SW480 (cell line): Measurements from ENCODE around the gene TIMP3.
"Not testable (repeated sequence)": the region's sequence is repeated elsewhere in the genome, so short reads cannot be mapped to it uniquely, and the experiment has no call there.

ENCODE experiments used
- DNase-seq: peaks from one replicate; pipeline ENCODE4 v3.0.0-alpha.2; 2016; ENCODE audit warnings: low spot score

Gene TIMP3

DNA sequence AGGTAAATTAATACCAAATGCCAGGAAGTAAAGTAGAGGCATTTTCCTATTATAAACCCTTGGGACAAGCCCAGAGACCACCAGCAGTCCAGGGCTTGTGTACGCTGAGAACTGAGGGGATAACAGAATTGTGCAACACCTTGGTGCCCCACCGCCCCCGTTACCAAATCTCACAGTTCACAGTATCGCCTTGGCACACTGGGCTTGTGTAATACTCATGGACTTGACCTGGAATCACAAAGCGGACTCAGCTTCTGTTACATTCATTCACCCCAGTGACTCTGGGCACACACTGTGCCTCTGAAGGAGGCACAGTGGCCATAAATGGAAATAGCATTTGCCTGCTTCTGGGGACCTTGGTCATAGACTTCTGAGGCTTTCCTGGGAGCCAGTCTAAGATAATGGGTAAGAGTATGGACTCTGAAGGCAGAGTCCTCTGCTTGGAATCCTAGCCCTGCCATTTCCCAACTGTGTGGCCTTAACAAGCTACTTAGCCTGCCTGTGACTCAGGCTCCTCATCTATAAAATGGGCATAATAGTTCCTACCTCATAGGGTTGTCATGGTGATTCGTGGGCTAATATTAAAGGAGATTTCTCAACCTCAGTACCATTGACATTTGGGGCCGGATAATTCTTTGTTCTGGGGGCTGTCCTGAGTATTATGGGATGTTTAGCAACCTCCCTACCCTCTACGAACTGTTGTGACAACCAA, 53.7 kb downstream of the TIMP3 start:
- DNase-seq: no peak

DNA sequence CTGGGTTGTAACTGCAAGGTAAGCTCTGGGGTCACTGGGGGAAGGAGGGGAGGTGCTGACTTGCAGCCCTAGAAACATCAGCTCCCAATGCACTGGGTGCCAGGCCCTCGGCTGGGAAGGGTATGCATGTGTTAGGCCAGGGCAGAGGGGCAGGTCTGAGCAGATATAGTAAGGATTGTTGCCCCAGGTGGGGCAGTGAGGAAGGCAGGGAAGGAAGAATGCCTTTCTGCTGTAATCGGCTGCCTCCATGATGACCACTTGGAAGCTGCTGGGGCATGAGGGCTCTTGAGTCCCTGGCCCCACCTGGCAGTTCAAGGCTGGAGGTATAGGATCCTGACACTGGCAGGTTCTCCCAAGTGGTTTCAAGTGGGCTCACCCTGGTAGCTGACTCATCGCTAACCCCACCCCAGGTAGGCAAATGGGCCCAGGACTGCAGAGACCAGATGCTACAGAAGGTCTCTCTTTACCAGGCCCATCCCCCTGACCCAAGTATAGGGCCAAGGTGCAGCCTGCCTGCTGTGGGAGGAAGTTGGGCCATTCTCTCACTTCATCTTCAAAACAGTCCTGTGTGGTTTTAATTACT, 56.7 kb downstream of the TIMP3 start:
- DNase-seq: no peak

GRCh38 chr22:32858957-32859356, 57.5 kb downstream of the TIMP3 start:
- no peak for DNase-seq

- no peak for DNase-seq
These were observed 58.2 kb downstream of the TIMP3 start for GRCh38 chr22:32859743-32860142.

DNA sequence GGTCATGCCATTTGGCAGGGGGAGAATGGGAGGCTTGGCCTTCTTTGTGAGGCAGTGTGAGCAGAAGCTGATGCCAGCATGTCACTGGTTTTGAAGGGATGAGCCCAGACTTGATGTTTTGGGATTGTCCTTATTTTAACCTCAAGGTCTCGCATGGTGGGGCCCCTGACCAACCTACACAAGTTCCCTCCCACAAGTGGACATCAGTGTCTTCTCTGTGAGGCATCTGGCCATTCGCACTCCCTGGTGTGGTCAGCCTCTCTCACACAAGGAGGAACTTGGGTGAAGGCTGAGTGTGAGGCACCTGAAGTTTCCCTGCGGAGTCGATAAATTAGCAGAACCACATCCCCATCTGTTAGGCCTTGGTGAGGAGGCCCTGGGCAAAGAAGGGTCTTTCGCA, 59.8 kb downstream of the TIMP3 start:
- no peak for DNase-seq

DNA sequence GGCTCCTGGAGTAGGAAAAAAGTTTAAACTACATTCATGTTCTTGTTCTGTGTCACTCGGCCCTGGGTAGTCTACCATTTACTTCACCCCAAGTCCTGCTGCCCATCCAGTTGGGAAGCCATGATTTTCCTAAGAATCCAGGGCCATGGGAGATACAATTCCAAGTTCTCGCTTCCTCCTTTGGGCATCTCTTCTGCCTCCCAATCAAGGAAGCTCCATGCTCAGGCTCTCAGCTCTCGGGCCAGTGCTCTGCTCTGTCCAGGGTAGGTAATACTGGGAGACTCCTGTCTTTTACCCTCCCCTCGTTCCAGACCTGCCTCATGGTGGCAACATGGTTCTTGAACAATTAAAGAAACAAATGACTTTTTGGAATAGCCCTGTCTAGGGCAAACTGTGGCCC, 60.6 kb downstream of the TIMP3 start:
- DNase-seq: no peak

DNA sequence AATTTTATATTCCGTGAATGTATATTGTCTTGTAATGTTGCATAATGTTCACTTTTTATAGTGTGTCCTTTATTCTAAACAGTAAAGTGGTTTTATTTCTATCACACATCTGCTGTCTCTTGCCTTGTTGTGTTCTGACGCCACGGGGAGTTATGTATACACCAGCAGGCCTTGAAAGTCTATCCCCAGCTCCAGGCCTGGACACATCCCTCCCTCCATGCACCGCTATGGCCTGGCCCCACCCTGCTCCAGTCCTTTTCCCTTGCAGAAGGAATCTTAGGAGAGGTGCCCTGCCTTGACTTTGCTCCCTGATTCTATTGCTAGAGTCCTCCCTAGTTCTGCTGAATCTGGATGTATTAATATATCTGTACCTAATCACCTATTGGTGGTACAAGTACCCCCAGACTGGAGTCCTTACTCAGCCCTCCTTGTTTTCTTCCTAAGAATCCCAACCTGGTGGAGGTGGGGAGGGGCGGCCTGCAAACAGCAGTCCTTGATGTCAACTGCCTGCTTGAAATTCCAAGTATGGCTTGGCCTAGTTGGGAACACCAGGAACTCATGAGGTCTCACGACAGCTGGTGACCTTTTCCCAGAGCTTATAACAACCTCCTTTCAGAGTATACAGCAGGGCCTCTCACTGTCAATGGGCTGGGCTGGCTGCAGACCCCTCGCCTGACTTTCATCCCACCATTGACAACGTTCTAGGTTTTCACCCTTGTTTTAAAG, 61.6 kb downstream of the TIMP3 start:
- no peak for DNase-seq

GRCh38 chr22:32864041-32864440, 62.5 kb downstream of the TIMP3 start:
- DNase-seq: no peak

GRCh38 chr22:32864596-32864995, 63.1 kb downstream of the TIMP3 start:
- no peak for DNase-seq

DNA sequence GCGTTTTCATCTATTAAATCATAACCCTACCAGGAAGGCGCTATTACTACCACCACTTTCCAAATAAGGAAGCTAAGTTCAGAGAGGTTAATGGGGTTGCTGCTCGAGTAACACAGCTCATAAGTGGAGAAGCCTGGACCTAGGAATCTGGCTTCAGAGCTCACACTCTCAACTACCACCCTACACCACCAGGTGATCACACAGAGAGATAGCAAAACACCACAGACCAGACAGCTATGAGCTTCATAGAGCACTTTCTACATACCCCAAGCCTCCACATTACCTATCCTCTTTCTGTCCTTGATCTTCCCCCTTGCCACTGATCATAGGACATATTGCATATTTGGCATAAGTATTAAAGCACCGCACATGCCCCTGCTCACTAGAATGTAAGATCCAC, 65.4 kb downstream of the TIMP3 start:
- no peak for DNase-seq

- no peak for DNase-seq
These were observed 67.4 kb downstream of the TIMP3 start for GRCh38 chr22:32868946-32869345.

DNA sequence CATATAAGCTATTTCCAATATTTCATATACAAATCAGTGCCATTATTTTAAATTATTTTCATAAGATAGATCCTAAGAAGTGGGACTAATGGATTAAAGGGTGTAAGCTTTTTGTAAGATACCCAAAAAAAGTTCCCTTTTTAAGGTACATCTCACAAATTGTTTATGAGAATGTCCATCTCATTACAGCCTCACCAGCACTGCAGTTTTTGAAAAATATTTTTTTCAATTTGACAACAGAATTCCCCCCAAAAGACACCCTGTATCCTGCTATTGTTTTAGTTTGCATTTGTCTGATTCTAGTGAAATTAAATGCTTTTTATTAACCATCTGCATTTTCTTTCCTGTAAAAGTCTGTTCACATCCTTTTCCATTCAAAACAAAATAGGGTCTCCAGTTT, 69.0 kb downstream of the TIMP3 start:
- no peak for DNase-seq

- DNase-seq: not testable (repeated sequence)
These were observed 72.1 kb downstream of the TIMP3 start for GRCh38 chr22:32873604-32874003.

DNA sequence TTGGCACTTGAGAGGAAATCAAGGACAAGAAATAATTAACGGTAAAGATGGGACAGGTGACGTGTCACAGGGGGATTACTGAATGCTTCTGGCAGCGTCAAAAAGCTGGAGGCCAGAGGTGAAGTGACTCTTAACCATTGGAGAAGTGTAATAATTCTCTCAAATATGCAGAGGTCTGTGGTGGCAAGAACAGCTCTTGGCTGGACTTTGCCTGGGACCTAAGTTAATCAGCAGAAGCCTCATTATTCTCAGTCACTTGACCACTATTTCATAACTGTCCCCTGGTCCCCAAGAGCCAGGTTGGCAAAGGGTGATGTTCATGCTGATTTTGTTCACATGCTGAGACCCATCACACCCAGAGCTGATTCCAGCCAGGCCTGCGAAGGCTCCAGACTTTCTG, 72.9 kb downstream of the TIMP3 start:
- DNase-seq: no peak

GRCh38 chr22:32874976-32875375, 73.5 kb downstream of the TIMP3 start:
- no peak for DNase-seq

DNA sequence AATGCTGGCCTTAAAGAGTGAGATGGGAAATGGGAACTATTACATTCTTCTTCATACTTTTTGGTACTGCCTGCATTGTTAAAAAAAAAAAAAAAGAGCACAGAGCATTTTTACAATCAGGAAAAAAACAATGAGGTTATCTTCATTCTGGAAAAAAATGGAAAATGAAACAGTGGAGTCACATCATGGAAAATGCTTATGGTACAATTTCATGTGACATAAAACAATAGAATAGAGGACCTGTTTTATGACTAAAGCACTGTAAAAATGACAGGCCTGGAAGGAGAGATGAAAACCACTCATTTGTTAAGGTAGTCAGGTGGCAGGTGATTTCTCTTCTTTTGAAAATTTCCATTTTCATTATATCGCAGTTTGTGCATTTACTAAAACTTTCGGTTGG, 75.0 kb downstream of the TIMP3 start:
- DNase-seq: no peak

DNA sequence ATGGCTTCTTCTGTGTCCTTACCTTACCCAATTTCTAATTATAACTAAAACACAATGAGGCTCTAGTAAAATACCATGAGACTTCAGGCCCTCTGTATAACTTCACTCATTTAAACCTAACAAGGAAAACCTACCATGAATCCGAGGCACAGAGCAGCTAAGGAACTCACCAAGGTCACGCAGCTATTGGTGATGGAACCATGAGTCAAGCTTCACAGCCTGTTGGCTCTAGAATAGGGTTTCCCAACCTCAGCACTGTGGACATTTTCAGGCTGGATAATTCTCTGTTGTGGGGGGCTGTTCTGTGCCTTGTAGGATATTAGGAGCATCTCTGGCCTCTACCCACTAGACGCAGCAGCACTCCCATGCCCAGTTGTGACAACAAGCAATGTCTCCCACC, 75.7 kb downstream of the TIMP3 start:
- DNase-seq: no peak

- DNase-seq: no peak
These were observed 78.0 kb downstream of the TIMP3 start for GRCh38 chr22:32879550-32879949.

GRCh38 chr22:32880061-32880460, 78.6 kb downstream of the TIMP3 start:
- no peak for DNase-seq

DNA sequence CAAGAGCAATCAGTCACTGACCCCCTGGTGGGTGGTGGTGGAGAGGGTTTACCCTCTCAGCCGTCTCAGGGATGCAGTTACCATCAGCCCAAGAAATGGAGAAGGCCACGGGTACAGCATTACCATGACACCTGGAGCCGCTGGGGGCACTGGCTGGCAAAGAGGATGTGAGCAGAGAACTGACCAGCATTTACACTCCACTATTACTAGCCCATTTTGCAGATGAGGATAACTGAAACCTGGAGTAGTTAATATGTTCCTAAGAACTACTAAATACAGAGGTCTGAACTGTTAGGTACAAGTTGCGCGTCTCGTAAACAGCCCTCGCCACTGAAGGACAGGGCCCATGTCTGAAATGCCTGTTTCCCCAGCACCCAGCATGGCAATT, 79.0 kb downstream of the TIMP3 start:
- DNase-seq: no peak

DNA sequence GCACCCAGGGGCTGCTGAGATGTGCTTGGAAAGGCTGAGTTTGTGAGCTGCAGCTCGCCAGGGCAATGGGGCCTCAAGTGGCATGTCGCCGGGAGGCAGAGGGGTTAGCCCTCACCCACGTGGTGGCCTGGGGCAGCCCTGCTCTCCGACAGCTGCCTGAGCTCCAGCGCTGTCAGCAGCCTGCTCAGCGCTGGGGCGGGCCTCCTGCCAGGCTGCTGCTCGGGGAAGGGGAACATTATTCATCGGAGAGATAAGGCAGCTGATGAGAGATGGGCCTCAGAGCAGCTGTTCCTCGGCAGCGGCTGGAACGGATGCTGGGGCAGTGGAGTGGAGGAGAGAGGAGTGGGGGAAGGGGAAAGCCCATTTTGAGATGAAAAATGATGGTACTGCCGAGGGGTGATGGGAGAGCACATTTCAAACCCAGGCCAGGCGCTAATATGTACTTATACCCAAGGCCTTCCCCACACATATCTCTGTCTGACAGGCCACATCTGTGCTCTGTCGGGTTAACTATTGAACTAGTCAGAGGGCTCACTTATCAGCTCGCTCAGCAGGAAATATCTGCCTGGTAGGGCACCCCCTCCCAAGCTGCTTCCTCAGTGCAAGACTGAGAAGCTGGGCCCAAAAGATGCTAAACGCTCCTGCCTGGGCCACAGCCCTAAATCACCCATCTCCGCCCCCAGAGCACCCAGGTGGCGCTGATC, 79.5 kb downstream of the TIMP3 start:
- DNase-seq: no peak

- no peak for DNase-seq
These were observed 80.9 kb downstream of the TIMP3 start for GRCh38 chr22:32882360-32882755.
